Activated CD4-positive, alpha-beta T cell treated with anti-CD3 and anti-CD28 coated beads, Interleukin-2, amount 50 U/mL, for 24 hours (primary cell): ENCODE results near the gene CD58.

Source experiments
- DNase-seq, 2 donors: peaks; one replicate each; pipeline ENCODE4 v3.0.0-alpha.2; 2020; ENCODE audit warnings: low read depth in 1 of 2, low spot score in 1 of 2

CD58 gene

DNA sequence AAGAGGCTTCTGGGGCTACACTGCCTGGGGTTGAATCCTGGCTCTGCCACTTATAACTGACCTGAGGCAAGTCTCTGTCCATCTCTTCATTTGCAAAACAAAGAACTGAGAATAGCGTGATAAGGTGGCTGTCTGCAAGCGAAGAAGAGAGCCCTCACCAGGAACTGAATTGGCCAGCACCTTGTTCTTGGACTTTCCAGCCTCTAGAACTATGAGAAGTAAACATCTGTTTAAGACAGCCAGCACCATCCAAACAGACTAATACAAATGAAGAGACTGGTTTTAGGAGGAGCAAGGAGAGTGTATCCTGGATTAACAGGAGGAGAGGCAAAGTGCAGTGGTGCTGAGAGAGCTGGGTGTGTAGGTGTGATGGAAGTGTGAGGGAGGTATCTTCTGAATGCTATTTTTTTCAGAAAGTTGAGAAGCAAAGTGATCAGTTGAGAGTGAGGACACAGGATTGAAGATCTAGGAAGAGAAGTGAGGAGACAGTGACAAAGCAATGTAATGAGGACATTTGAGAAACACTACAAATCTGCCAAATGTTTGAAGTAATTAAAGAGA is 59.3 kb downstream of the CD58 start:
- no peak for DNase-seq

DNA sequence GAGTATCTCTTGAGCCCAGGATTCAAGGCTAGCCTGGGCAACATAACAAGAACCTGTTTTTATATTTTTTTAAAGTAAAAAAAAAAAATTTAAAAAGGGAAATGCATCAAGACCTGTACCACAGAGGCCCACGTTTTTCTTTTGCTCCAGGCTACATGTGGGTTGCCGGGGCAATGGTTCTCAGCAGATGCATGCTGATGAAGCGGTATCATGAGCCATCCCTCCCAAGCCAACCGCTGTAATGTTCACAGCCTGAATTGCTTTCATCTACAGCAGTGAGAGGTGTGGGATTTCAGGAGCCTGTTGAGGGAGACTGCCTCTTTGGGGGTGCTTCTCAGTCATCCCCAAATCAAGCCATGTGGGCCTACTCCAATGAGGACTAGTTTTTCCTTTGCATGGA is 60.5 kb downstream of the CD58 start:
- no peak for DNase-seq

DNA sequence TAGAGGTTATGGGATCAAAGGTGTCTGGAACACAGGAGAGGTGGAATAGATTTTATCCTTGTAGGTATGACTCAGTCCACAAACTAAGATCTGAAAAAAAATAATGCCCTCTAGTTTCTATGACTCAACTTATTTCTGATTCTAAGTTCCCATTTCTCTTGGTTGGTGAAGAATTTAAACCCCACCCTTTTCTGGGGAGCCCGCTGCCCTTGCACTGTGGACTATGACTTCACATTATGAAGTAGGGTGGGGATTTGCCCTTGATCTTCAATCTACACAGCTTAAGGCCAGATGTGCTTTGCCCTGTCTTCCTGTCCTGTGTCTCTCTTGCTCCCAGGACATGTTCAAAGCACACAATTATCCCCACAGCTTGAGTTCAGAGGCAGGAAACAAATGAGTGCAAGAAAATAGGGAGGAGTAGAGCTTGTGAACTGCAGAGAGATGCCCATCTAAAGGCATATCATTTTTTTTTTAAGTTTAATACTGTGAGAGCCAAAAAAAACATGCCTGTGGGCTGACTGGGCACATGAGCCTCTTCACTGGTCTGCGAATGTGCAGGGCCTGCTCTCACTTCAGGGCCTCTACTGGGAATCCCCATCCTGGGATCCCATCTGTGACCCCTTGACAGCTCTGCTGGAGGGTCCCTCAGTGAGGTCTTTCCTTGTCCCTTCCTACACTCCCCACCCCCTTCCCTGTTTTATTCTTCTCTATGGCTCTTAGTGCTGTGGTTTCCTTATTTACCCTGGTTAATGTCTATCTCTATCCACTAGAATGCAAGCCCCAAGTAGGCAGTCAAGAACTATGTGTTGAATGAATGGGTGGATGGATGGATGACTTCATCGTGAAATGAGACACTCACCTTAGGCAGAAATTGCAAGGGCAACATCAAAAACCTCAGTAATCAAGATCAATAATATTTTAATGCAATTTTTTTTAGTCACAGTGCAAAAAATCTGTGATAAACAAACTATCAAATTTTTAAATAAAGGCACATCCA is 61.5 kb downstream of the CD58 start:
- DNase-seq = peak in 1 of 2 donors; percentile 39

DNA sequence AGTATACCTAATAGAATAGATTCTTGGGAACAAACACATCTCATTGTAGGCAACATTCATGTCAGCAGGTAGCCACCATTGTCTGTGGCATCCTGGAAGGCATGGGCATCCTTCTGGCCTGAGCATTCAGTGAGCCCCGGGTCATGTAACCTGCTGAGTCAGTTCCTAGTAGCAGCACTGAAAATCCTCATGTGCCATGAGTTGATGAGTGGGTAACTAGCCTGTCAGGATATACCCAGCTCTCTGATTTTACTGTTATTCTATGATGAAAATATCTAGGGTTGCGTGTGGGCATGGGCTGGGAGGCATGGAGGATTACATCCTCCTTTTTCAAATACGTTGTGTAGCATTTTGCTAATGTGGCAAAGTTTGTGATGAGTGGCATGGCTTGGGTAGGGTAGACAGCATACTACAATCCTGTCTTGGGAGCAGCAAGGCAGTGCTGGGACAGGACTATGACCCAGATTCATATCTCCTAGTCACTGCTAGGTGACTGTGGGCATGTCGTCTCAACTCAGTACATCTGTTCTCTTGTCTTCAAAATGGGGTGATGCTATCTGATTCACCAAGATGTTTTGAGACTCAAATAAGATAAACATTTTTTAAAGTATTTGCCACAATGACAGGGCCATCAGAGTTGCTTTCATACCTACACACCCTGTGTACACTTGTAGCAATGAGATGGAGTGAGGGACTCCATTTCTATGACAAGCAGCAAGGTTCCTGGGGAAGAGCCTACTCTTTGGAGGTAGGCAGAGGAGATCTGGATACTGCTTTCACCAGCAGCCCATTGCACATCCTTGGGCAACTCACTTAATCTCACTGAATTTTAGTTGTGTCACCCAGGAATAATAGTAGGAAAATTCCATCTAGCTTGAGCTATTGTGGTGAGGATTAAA is 62.5 kb downstream of the CD58 start:
- no peak for DNase-seq

DNA sequence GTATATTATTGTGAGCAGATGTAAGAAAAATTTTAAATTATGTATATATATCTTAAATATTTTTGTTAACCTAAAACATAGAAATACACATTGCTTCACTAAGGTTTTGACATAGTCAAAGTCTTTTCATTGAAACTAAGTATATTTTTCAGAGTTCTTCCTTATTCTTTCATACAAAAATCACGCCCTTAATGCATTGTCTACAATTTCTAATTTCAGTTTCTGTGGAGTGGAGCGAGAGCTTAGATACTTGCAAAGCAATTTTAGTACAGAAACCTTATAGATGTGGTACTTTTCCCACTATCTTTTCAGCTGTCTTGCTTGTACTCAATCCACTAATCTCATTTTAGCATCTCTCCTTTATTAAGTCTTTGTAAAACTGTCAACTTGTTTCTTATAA is 63.2 kb downstream of the CD58 start:
- no peak for DNase-seq

DNA sequence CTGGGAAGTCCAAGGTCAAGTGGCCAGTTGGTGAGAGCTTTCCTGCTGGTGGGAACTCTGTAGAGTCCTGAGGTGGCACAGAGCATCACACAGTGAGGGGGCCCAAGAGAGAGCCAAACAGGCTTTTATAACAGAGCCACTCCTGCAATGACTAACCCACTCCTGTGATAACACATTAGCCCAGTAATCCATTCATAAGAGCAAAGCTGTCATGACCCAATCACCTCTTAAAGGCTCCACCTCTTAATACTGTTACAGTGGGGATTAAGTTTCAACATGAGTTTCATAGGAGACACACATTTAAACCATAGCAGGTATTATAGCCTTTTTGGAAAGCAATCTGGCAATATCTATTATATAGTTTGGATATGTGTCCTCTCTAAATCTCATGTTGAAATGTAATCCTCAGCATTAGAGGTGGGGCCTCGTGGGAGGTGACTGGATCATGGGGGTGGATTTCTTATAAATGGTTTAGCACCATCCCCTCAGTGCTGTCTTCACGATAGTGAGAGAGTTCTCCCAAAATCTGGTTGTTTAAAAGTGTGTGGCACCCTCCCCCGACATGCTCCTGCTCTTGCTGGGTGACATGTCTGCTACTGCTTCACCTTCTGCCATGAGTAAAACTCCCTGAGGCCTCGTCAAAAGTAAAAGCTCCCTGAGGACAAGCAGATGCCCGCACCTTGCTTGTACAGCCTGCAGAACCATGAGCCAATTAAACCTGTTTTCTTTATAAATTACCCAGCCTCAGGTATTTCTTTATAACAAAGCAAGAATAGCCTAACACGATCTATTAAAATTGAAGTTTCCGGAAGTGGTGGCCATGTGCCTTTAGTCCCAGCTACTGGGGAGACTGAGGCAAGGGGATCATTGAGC is 64.5 kb downstream of the CD58 start:
- no peak for DNase-seq

DNA sequence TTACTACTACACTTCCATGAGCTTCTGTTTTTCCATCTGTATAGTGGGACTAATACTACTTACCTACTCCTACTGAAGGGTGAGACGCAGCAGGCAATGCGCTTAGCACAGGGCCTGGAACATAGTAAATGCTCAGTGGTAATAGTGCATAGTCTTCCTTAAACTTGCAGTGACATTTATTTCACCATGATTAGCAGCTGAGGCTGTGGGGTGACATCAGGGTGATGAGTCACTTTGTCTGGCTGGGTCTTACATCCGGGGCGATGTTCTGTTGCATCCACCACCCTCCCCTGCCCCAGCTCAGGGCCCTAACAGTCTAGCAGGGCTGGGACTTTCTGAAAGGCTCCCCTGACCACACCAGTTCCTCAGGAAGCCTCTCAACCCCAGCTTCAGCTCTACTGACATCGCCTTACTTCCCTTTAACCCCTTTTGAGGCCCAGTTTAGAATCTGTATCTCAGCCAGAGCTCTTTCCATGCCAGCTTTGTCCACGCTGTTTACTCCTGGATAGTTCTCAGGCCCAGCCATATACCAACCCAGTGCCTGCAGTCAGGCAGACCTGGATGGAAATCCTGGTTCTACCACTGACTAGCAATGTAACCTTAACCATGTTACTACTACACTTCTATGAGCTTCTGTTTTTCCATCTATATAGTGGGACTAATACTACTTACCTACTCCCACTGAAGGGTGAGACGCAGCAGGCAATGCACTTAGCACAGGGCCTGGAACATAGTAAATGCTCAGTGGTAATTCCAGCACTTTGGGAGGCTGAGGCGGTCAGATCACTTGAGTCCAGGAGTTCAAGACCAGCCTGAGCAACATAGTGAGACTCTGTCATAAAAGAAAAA is 66.3 kb downstream of the CD58 start:
- DNase-seq = peak in 1 of 2 donors; percentile 74

DNA sequence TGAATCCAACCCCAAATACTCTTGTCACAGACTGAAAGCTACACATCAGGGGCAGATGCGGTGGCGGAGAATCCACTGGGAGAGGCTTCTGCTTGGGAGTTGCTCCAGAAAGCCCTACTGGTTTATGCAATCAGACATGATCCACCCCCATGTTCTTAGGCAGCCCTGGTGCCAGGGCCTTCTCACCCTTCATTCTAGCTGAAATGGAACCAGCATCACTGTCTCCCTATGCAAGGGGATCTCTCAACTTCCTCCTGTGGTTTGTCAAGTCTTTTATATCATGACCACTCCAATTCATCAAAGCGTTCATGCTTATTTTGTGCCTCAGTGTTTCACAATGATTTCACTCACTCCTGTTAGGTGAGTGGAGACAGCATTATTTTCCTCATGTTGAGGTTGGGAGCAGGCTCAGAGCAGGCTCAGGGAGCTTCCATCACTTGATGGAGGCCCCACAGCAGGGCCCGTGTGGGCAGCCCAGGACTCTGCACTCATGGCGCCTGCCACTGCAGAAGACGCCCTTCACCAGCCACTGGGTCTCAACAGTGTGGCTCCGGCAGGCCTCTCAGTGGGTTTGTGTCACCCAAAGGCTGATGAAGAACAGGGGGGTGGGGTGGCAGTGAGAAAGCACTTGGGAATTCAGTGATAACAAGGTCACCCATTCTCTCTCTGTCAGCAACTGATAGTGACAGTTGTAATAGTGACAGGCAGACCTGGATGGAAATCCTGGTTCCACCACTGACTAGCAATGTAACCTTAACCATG is 67.1 kb downstream of the CD58 start:
- no peak for DNase-seq

DNA sequence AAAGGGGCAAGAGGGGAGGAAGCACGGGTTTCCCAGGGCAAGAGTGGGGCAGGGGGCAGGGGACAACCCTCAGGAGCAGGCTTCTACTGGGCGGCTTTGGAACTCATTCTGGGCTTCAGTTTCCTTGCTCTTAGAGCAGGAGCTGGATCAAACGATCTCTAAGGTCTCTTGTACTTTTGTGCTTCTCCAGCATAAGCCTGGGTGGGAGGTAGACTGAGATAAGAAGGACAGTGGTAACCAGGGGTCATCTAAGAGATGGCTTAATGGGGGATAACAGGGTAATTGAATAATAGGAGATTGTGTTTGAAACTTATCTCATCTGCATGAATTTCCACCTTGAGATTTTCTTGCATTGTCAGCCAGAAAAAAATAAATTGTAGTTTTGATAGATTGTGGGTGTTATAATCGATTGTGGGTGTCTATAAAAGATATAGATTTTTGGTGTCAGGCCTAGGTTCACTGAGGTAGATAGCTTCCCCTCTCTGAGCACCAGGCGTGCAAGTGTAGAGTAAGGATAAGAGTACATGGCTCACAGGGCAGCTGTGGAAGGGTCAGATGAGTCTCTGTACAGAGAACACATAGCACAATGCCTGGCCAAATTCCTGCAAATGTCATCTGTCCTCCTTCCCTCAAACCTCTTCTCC is 68.0 kb downstream of the CD58 start:
- DNase-seq = no peak

DNA sequence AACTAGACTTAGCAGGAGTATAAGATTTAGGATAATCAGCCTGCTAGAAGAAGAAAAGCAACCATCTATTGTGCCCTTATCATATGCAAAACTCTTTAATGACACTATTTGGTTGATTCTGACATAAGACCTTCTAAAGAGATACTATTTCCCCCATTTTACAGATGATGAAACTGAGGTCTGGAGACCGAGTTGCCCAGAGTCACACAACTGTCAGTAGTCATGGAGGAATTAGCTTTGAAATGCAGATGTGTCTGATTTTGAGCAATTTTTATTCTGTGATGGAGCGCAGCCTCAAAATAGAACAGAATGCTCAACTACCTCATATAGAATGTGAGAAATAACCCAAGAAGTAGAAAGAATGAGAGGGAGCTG is 69.0 kb downstream of the CD58 start:
- DNase-seq = no peak

DNA sequence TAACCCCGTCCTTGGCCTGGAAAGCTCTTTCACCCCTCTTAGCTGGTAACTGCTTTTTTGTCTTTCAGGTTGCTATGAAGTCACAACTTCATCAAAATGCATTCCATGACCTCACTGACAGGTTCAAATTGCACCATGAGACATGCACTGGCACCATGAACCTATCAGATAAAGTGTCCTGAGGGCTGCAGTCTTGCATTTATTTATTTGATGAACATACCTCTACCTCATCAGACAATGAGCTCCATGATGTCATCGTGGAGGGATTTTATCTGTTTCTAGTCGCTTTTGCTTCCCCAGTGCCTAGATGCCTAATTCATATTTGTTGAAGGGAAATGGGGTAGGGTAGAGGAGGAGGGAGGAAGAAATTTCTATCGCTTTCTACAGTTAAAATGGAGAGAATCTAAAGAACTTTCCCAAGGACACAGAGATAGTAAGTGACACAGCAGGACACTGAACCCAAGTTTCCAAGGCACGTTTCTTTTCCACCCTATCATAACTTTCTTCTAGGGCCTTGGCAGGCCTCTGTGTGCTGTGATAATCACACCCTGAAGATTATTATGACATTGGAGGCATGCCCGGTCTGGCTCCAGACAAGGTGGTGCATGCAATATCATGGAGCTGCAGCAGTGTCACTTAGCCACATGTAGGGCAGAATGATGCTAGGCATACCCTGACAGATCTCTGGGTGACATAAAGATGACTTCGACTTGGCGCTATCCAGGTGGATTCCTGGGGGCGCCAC is 69.5 kb downstream of the CD58 start:
- no peak for DNase-seq

DNA sequence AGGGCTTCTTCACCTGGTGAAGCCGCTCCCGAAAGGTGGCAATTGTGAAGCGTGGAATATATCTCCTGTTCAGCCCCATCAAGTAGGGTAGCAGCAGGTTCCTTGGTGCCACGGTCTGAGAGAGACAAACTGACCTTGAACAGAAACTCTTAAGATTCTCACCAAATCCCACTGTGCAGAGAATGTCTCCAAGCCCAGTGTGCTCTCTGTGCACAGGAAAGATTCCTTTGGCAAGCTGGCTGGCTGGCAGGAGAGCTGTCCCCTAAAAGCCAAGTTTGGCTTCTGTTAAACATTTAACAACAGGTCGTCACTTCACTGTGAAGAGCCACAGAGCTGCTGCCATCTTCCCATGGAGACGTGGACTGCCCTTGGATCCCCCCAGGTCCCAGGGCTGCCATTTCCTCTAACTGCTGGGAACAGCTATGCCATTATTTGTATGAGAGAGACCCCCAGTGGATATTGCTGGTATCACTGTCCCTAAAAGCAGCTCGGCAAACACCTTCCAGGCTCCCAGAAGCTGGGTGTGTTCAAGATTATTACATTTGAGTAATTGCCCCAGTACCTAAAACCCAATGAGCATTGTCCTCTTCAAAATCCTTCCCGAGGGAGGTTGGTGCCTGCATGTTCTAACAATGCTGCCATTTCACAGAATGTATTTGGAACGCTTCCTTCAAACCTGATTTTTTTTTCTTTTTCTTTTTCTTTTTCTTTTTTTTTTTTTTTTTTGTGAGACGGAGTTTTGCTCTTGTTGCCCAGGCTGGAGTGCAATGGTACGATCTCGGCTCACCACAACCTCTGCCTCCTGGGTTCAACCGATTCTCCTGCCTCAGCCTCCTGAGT is 71.8 kb downstream of the CD58 start:
- no peak for DNase-seq

DNA sequence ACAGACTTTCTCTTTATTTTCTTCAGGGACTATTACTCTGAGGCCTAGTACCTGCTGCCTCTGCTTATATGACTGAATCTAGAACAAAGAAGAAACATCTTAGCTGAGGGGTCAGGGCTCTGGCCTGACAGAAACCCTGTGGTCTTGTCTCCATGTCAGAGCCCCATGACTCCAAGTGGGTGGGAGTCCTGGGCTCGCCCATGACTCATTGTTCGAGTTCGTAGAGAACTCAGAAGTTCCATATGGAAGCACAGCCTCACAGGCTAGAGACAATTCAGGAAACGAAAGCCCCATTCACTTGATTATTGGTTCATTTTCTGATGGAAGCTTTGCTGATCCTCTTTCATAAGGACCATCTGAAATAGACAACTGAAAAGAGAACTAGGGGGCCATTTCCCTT is 73.2 kb downstream of the CD58 start:
- no peak for DNase-seq

DNA sequence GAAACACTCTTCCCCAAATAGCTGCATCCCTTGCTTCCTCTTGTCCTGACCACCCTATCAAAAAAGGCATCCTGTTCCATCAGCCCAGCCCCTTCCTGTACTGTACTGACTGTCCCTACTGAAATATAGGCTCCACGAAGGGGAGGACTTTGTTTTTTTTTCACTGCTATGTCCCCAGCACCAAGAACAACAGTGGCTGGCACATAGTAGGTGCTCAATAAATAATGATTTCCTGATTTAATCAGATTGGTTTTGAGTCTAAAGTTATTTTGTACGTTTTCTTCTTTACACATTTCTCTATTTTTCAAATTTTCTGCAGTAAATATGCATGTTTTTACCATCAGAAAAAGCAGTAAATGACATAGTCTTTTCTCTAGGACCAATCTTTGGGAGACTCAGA is 73.9 kb downstream of the CD58 start:
- no peak for DNase-seq

DNA sequence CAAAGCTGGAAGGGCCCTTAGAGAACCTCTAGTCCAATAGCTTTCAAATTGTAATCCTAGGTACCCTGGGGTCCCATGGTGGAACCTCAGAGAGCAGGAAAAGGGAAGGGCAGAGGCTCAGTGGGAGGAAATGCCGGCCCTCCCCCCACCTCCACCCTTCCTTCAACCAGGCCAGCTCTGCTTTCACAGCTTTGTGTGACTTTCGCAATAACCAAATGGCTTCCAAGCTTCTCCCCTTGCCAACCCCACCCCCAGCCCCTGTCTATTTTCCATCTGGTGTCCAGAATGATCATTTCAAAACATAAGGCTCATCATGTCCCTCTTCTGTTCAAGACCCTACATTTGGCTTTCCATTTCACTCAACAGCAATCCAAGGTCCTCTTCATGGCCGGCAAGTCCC is 74.4 kb downstream of the CD58 start:
- DNase-seq = no peak

DNA sequence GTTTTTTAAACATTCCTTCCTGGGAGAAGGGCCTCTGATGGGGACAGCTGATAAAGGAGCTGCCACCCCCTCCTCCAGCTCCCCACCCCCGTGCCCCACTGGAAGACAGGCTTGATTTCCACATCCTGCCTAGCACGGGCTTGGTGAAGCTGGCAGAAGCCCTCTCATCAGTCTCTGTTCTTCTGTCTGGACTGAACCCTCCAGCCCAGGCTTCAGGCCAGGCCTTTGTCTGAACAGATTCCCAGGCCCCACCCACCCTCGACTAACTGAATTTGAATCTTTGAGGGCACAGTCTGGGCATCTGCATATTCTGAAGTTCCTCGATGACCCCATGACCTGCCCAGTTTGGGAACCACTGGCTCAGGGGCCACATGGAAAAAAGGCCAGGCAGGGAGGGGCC is 75.3 kb downstream of the CD58 start:
- DNase-seq = no peak

DNA sequence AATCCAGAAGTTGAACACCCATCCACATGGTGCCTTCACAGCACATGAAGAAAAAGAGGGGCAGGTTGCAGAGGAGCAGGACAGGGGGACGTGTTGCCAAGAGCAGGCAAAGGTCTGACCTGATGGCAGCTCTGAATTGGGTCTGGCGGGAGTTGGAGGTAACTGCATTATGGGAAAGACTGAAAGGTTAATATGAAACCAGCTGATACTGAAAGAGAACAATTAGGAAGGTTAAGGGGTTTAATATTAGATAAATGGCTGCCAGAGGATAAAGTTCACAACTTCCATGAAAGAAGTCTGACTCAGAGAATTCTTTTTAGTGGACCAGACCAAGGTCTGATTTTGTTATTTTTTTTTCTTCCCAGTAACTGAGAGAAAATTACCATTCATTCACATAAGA is 76.1 kb downstream of the CD58 start:
- no peak for DNase-seq
